HCT116 (cell line): ENCODE results near the gene RIPOR1. TPM values are rescaled to one million over a fixed set of nuclear protein-coding genes. Genes with fewer than 3 reads are reported as not detected.

ENCODE experiments used
- ATAC-seq: fragments of 200-7000 bp; cut with Tn5 transposase; 2 replicates; pipeline ENCODE4 v1.9.1; 2020; ENCODE audit warnings: mild to moderate bottlenecking, moderate library complexity
- BruUV-seq: library from RNA; stranded (reverse); fragments of 400-500 nt; replicated peaks from 2 replicates; lab custom pipeline; 2021; lab: Mats Ljungman, UMichigan
- CTCF ChIA-PET: fragments of 300-600 bp; sonication (Branson Sonifier 250); formaldehyde crosslinking; loops from one replicate; lab custom pipeline; 2021; ENCODE audit warnings: antibody characterized with exemption; lab: Charles Lee
- POLR2A ChIA-PET: fragments of 300-600, 350-600 bp; sonication (Branson Sonifier 250); formaldehyde crosslinking; loops from one replicate; lab custom pipeline; 2021; ENCODE audit warnings: antibody characterized with exemption; lab: Charles Lee
- RAD21 ChIA-PET, 2 experiments: fragments of 300-600 bp; sonication (Branson Sonifier 250); formaldehyde crosslinking; loops; one replicate each; lab custom pipeline; 2023; ENCODE audit warnings: low total read pairs in 2 of 2; ENCODE audit not compliant: uncharacterized antibody in 2 of 2, unreplicated experiment in 2 of 2, low non-redundant PET in 1 of 2; lab: Charles Lee
- DNase-seq: peaks from one replicate; pipeline ENCODE4 v3.0.0-alpha.2; 2010; ENCODE audit warnings: low read depth, low spot score
- H2AFZ ChIP-seq: fragments of 200-600 bp; shearing (Covaris generic), sonication (generic); 2 replicates; pipeline ENCODE4 v1.6.1; 2017; ENCODE audit warnings: low read depth, mixed run types, mixed read lengths, antibody characterized with exemption, low read length; ENCODE audit not compliant: poor library complexity, severe bottlenecking
- H3K27ac ChIP-seq: 2 replicates; pipeline ENCODE4 v1.5.1; 2012; ENCODE audit warnings: low read depth, low read length
- H3K27me3 ChIP-seq: fragments of 200-600 bp; sonication (generic); 2 replicates; pipeline ENCODE4 v1.6.1; 2016; ENCODE audit warnings: mixed run types, low read length, mixed read lengths; ENCODE audit not compliant: insufficient read depth
- H3K36me3 ChIP-seq, 2 experiments: fragments of 200-500 bp in 1 of 2; fragments of 200-600 bp in 1 of 2; sonication (Bioruptor generic) in 1 of 2; sonication (generic) in 1 of 2; 2 replicates each; pipeline versions ENCODE4 v1.5.1 to v1.6.1; 2014 to 2016; ENCODE audit warnings: low read length in 2 of 2, inconsistent platforms in 1 of 2, mixed read lengths in 1 of 2, mixed run types in 1 of 2; ENCODE audit not compliant: insufficient read depth in 2 of 2, control insufficient read depth in 1 of 2
- H3K4me1 ChIP-seq, 2 experiments: fragments of 200-600 bp in 1 of 2; sonication (generic) in 1 of 2; 2 replicates each; pipeline versions ENCODE4 v1.5.1 to v1.6.1; 2012 to 2017; ENCODE audit warnings: low read length in 2 of 2, inconsistent platforms in 1 of 2, mild to moderate bottlenecking in 1 of 2, mixed read lengths in 1 of 2, mixed run types in 1 of 2, moderate library complexity in 1 of 2; ENCODE audit not compliant: insufficient read depth in 2 of 2, control insufficient read depth in 1 of 2
- H3K4me2 ChIP-seq: fragments of 200-600 bp; sonication (generic); 2 replicates; pipeline ENCODE4 v1.6.1; 2017; ENCODE audit warnings: mixed run types, low read length, mixed read lengths
- H3K4me3 ChIP-seq, 2 experiments: fragments of 200-600 bp in 1 of 2; sonication (generic) in 1 of 2; replicated peaks in 1 of 2; 2 replicates each; pipeline ENCODE4 v1.5.1; 2011 to 2016; ENCODE audit warnings: low read length in 2 of 2, control low read depth in 1 of 2, low read depth in 1 of 2, mild to moderate bottlenecking in 1 of 2, mixed read lengths in 1 of 2, mixed run types in 1 of 2
- H3K79me2 ChIP-seq: fragments of 200-600 bp; sonication (generic); 2 replicates; pipeline ENCODE4 v1.6.1; 2017; ENCODE audit warnings: mild to moderate bottlenecking, mixed run types, low read length, moderate library complexity, mixed read lengths; ENCODE audit not compliant: insufficient read depth
- H3K9ac ChIP-seq: fragments of 200-600 bp; sonication (generic); 2 replicates; pipeline ENCODE4 v1.6.1; 2016; ENCODE audit warnings: low read length, mixed read lengths
- H3K9me2 ChIP-seq: fragments of 200-600 bp; sonication (generic), shearing (Covaris generic); 2 replicates; pipeline ENCODE4 v1.6.1; 2017; ENCODE audit warnings: mixed run types, mild to moderate bottlenecking, moderate library complexity; ENCODE audit not compliant: insufficient read depth
- H3K9me3 ChIP-seq, 2 experiments: fragments of 200-500 bp in 1 of 2; fragments of 200-600 bp in 1 of 2; sonication (Bioruptor generic) in 1 of 2; sonication (generic) in 1 of 2; 2 replicates each; pipeline ENCODE4 v1.6.1; 2014 to 2017; ENCODE audit warnings: low read length in 2 of 2, mixed read lengths in 2 of 2, inconsistent platforms in 1 of 2, low read depth in 1 of 2, mild to moderate bottlenecking in 1 of 2, mixed run types in 1 of 2, moderate library complexity in 1 of 2; ENCODE audit not compliant: control insufficient read depth in 1 of 2, insufficient read depth in 1 of 2
- H4K20me1 ChIP-seq: fragments of 200-600 bp; sonication (generic), shearing (Covaris generic); 2 replicates; pipeline ENCODE4 v1.6.1; 2017; ENCODE audit warnings: mixed run types, mild to moderate bottlenecking, moderate library complexity; ENCODE audit not compliant: insufficient read depth
- CBX3 ChIP-seq: IDR thresholded peaks from 2 replicates; pipeline ENCODE4 v1.6.1; 2012; ENCODE audit warnings: low read depth
- CEBPB ChIP-seq: IDR thresholded peaks from 2 replicates; pipeline ENCODE4 v1.6.1; 2012; ENCODE audit warnings: low read depth
- FOSL1 ChIP-seq: IDR thresholded peaks from 2 replicates; pipeline ENCODE4 v1.6.1; 2012; ENCODE audit warnings: low read depth
- JUND ChIP-seq: IDR thresholded peaks from 2 replicates; pipeline ENCODE4 v1.6.1; 2012
- MAX ChIP-seq: IDR thresholded peaks from 2 replicates; pipeline ENCODE4 v1.6.1; 2012
- SRF ChIP-seq: IDR thresholded peaks from 2 replicates; pipeline ENCODE4 v1.6.1; 2012; ENCODE audit warnings: low read depth
- YY1 ChIP-seq: IDR thresholded peaks from 2 replicates; pipeline ENCODE4 v1.6.1; 2011; ENCODE audit warnings: low read length, low read depth, moderate library complexity, mild to moderate bottlenecking; ENCODE audit not compliant: insufficient replicate concordance; ENCODE audit errors: extremely low read depth
- ZNF274 ChIP-seq: fragments of 200-500 bp; sonication (Bioruptor generic); IDR thresholded peaks from 2 replicates; pipeline ENCODE4 v1.6.1; 2014; ENCODE audit warnings: mild to moderate bottlenecking, low read depth, low read length, inconsistent platforms
- intact Hi-C: fragments of 100-400 bp; cut with micrococcal nuclease; formaldehyde crosslinking; loops from 2 replicates; pipeline ENCODE4 v1.10.0; 2022
- total RNA-seq: library from RNA; stranded (reverse); gene quantifications from one replicate; pipeline ENCODE4 v1.2.1, GENCODE V29; 2021; ENCODE audit not compliant: unreplicated experiment
- TF ChIP-seq, protein P1 (sequence below): IDR thresholded peaks from 2 replicates; pipeline ENCODE4 v1.6.1; 2012; ENCODE audit warnings: low read depth
- TF ChIP-seq, protein P2 (sequence below): IDR thresholded peaks from 2 replicates; pipeline ENCODE4 v1.6.1; 2011; ENCODE audit warnings: mild to moderate bottlenecking, low read length, moderate library complexity; ENCODE audit not compliant: insufficient replicate concordance; ENCODE audit errors: extremely low read depth
- TF ChIP-seq, protein P3 (sequence below), 3 experiments: fragments of 200-600 bp in 1 of 3; sonication (generic) in 1 of 3; IDR thresholded peaks in 2 of 3; conservative IDR thresholded peaks in 1 of 3; 2 replicates each; pipeline ENCODE4 v1.5.1; 2012 to 2017; ENCODE audit warnings: low read depth in 2 of 3, low read length in 2 of 3, antibody characterized with exemption in 1 of 3, borderline replicate concordance in 1 of 3, control low read depth in 1 of 3, mild to moderate bottlenecking in 1 of 3, mixed read lengths in 1 of 3, mixed run types in 1 of 3, moderate library complexity in 1 of 3; ENCODE audit not compliant: insufficient read depth in 1 of 3

RIPOR1 gene
- total RNA-seq, 1 experiment from 2014 or later, result 60.0 TPM

DNA sequence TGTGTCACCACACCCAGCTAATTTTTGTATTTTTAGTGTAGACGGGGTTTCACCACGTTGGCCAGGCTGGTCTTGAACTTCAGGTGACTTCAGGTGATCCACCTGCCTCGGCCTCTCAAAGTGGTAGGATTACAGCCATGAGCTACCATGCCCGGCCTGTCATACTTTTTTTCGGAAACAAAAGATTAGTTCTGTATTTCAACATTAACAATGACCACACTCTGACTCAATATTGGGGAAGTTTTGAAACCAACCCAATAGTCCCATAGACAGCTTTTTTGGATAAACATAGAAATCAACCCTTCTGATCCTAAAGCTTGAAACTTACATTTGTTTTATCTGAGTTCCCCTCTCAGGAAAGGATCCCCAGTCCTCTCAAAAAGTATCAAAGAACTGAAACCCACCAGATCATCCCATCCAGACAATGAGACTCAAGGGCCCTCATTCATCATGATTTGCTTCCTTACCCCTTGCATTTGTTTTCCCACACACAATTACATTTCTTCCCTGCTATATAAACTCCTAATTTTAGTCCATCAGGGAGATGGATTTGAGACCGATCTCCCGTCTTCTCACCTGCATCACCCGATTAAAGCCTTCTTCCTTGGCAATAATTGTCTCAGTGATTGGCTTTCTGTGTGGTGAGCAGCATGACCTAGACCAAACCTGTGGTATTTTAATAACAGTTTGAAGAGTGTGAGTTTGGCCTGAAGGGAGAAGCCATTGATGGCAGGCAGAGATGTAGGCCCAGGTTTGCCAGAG lies 38.1 kb upstream of the RIPOR1 start (continued):
- TF ChIP-seq CEBPB (no peak), CBX3 (no peak), FOSL1 (no peak), ZNF274 (no peak), SRF (no peak)
- TF ChIP-seq, protein P1, sequence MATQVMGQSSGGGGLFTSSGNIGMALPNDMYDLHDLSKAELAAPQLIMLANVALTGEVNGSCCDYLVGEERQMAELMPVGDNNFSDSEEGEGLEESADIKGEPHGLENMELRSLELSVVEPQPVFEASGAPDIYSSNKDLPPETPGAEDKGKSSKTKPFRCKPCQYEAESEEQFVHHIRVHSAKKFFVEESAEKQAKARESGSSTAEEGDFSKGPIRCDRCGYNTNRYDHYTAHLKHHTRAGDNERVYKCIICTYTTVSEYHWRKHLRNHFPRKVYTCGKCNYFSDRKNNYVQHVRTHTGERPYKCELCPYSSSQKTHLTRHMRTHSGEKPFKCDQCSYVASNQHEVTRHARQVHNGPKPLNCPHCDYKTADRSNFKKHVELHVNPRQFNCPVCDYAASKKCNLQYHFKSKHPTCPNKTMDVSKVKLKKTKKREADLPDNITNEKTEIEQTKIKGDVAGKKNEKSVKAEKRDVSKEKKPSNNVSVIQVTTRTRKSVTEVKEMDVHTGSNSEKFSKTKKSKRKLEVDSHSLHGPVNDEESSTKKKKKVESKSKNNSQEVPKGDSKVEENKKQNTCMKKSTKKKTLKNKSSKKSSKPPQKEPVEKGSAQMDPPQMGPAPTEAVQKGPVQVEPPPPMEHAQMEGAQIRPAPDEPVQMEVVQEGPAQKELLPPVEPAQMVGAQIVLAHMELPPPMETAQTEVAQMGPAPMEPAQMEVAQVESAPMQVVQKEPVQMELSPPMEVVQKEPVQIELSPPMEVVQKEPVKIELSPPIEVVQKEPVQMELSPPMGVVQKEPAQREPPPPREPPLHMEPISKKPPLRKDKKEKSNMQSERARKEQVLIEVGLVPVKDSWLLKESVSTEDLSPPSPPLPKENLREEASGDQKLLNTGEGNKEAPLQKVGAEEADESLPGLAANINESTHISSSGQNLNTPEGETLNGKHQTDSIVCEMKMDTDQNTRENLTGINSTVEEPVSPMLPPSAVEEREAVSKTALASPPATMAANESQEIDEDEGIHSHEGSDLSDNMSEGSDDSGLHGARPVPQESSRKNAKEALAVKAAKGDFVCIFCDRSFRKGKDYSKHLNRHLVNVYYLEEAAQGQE, result no peak
- TF ChIP-seq, protein P2, sequence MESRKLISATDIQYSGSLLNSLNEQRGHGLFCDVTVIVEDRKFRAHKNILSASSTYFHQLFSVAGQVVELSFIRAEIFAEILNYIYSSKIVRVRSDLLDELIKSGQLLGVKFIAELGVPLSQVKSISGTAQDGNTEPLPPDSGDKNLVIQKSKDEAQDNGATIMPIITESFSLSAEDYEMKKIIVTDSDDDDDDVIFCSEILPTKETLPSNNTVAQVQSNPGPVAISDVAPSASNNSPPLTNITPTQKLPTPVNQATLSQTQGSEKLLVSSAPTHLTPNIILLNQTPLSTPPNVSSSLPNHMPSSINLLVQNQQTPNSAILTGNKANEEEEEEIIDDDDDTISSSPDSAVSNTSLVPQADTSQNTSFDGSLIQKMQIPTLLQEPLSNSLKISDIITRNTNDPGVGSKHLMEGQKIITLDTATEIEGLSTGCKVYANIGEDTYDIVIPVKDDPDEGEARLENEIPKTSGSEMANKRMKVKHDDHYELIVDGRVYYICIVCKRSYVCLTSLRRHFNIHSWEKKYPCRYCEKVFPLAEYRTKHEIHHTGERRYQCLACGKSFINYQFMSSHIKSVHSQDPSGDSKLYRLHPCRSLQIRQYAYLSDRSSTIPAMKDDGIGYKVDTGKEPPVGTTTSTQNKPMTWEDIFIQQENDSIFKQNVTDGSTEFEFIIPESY, result no peak
- TF ChIP-seq, all 23 proteins: peak for 0

DNA sequence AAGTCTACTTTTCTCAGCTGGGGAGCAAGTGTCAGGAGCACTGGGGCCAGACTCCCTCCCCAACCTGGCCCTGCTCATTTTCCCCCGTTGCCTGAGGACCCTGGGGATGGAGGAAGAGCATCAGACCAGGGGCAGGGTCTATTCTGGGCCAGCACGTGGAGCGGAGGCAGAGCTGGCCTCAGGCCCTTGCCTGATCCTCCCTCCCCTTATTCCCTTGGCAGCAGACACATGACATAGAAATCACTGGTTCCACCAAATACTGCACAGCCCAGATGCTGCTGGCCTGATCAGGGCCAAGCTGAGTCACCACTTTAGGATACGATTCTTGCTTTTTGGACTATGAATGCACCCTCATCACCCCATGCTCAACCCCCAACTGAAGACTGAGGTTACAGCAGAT lies 29.5 kb upstream of the RIPOR1 start:
- no peak for DNase-seq
- H4K20me1 ChIP-seq, result no peaks in the 10 kb centered on the region
- intact Hi-C loops, result no loop called here
- no peak overlapping the region for H3K9ac ChIP-seq
- no peak overlapping the region for H3K4me3 ChIP-seq
- H3K27me3 ChIP-seq, result no peaks in the 10 kb centered on the region
- H3K4me2 ChIP-seq, result no peak overlapping the region
- CTCF ChIA-PET, result interaction anchor here (1.1 to 2.2 kb wide), 3 partner anchors 15 to 22 kb away, joined by 3 to 6 read pairs (median 4); partner anchors contain the start of gene ATP6V0D1
- no peak for ATAC-seq
- no peaks in the 10 kb centered on the region for H3K9me3 ChIP-seq
- peaks cover 0 to 2% of the 10 kb centered on the region in 2 experiments; a peak in 1 of 4 replicates for H3K4me1 ChIP-seq
- POLR2A ChIA-PET, result no interaction called here
- no peak overlapping the region for H3K27ac ChIP-seq
- H3K36me3 ChIP-seq, result no peaks in the 10 kb centered on the region
- RAD21 ChIA-PET, result no interaction called here
- H2AFZ ChIP-seq, result no peak overlapping the region
- H3K79me2 ChIP-seq, result no peaks in the 10 kb centered on the region
- H3K9me2 ChIP-seq, result no peaks in the 10 kb centered on the region
- BruUV-seq, result no TSS peak
- TF ChIP-seq JUND (no peak), YY1 (no peak), CBX3 (no peak), ZNF274 (no peak), MAX (no peak), SRF (no peak)
- TF ChIP-seq, protein P3, sequence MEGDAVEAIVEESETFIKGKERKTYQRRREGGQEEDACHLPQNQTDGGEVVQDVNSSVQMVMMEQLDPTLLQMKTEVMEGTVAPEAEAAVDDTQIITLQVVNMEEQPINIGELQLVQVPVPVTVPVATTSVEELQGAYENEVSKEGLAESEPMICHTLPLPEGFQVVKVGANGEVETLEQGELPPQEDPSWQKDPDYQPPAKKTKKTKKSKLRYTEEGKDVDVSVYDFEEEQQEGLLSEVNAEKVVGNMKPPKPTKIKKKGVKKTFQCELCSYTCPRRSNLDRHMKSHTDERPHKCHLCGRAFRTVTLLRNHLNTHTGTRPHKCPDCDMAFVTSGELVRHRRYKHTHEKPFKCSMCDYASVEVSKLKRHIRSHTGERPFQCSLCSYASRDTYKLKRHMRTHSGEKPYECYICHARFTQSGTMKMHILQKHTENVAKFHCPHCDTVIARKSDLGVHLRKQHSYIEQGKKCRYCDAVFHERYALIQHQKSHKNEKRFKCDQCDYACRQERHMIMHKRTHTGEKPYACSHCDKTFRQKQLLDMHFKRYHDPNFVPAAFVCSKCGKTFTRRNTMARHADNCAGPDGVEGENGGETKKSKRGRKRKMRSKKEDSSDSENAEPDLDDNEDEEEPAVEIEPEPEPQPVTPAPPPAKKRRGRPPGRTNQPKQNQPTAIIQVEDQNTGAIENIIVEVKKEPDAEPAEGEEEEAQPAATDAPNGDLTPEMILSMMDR (IDR thresholded peaks at IDR 0.05 in 2 of 3, conservative IDR thresholded peaks at IDR 0.05 in 1 of 3; ENCODE audit: borderline replicate concordance in 1 of 3, insufficient read depth in 1 of 3, low read depth in 2 of 3, low read length in 2 of 3), result no peak
- TF ChIP-seq, protein P1, result no peak
